Kidney capillary endothelial cell (primary cell): ENCODE results near the gene RBM33.

Source experiments
- DNase-seq: peaks from one replicate; pipeline ENCODE4 v3.0.0-alpha.2; 2018; ENCODE audit warnings: low spot score

The RBM33 gene

DNA sequence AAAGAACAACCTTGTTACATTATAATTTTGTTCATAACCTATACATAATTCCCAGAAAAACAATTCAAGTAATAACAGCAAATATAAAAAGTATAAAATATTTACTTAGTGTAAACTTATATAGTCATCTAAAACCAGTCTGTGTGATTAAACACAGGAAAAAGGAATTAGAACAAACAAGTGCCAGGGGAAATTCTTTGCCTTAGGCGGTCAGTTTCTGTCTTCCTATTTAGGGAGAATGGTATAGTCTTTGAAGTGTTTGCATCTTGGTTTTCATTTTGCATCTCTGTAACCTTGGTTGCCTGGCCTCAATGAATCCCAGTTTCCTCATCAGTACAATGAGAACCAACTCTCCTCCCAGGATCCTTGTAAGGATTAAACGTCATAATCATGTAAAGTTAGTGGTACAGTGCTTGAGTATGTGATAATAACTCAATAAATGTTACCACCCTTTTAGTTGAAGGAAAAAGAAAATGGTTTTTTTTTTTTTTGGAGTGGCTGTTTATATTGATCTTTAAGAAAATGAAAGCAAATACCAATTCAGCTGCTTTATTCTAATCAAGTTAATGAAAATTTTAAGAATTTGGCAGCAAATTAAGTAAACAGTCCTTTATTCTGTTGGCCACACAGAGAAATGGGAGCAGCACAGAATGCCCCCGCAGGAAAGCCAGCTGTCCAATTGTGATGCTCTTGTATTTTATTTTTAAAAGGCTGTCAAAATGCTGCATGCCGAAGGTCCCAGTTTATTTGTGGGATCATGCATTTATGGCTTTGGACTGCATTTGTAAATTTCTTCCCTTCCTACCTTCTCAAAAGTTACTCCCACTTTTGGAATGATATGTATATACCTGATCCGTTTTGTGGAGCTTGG lies 106.0 kb downstream of the RBM33 start:
- no peak for DNase-seq

DNA sequence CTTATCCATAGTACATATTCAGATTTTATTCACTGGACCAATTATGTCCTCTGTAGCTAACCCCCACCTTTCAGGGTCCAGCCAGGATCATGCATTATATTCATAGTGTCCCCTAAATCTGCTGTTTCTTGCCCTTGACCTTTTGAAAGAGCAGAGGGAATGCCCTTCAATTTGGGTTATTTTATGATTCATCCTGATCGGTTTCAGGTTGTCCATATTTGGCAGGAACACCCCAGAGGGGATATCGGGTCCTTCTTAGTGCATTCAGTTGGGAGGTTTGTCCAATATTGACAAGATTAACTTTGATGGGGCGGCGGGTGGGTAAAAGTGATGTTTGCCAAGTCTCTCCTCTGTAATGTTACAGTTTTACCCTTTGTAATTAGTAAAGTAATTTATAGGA lies 106.9 kb downstream of the RBM33 start:
- no peak for DNase-seq

DNA sequence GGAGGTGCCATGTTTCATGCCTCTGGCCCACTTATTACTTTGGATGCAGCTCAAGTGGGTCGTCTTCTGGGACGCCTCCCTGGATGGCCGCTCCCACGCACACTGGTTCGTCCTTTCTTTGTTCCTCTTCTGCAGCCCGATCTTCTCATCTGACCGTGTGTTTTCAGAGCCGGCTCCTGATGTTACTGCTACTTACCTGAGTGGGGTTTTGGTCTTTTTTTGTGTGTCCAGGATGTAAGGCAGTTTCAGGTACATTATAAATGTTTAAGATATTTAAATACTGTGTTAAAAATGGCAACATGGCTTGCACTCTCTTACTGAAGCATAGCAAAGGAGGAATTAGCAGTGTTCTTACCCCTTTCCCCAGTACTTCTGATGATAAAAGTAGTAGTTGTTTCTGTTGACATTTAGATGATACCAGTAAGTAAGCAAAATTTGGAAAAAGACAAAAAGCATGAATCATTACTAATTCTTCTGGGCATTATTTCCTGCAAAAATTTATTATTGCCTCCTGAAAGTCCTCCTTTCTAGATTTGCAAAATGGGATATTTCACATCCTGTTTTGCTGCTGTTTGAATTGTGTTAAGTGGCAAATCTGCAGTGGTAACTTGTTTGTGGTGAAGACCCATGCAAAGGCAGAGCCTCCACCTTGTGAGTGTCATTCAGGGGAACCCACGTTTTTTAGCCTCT lies 108.4 kb downstream of the RBM33 start:
- no peak for DNase-seq

DNA sequence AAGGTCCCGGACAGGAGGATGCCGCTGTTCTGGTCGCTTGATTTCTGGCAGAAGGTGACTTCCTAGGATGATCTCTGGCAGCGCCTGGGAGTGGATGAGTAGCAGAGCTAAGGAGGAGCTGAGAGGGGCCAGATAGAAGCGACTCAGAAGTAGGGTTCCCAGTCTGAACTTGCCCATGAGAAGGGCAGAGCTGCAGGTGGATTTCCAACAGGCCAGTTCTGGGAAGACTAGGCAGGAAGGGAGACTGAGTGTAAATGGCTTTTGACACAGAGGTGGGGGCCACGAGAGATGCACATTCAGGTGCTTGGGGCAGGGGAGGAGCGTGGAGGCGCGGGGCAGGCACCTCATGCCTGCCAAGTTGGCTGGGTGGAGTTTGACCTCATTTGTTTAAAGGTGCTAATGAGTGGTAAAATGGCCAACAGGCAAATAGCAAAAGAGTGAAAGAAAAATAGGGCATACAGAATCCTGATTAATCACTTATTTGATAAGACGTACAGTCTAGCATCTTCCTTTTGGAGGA lies 109.0 kb downstream of the RBM33 start:
- no peak for DNase-seq

DNA sequence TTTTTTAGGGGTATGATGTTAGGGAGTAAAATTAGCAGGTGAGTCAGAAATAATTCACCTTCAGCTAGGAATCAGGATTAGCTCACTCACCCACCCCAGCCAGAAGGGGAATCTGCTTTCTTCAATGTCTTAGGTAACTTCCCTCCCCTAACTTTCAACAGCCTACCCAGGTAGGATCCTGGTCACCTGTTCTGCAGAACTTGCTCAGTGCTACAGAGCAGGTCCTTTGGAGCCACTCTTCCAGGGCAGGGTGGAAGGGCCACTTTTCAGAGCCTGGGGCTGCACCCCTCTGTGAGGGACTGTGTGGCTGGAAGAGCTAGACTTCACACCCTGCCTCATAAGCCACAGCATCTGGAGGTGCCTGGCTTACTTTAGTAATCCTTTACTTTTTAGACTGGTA lies 109.7 kb downstream of the RBM33 start:
- no peak for DNase-seq

DNA sequence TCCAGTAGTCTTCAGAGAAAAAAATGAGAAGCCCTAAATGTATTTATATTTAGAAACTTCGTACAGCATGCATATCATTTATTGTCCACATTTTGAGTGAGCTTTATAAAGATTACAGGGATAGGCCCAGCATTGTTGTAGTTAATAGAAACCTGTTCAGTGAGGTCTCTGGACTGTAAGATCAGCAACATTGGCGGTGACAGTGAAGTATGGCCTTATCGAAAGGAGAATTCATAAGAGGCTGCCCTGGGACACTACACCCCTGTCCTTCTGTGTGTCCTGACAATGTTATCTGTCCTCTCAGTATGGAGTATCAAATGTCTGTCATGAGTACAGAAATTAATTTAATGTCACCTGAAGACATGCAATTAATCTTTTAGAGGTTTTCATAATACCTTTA lies 110.6 kb downstream of the RBM33 start:
- no peak for DNase-seq

DNA sequence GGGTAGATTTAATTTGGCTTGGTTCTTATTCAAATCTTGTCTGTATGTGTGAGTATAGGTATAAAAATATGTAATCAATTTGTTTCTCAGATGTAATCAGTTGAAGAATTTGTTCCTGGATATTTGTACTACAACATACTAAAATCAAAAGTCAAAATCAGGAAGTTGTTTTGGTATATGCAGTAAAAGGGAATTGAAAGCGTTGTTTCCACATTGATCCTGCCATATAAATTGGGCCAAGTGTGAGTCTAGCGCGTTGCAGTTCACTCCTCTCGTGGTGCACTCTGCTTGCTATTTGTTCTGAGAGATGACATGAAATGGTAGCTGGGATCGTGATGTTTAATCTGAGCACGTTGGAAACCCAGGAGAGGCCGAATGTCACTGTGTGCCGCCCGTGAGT lies 111.9 kb downstream of the RBM33 start:
- no peak for DNase-seq

DNA sequence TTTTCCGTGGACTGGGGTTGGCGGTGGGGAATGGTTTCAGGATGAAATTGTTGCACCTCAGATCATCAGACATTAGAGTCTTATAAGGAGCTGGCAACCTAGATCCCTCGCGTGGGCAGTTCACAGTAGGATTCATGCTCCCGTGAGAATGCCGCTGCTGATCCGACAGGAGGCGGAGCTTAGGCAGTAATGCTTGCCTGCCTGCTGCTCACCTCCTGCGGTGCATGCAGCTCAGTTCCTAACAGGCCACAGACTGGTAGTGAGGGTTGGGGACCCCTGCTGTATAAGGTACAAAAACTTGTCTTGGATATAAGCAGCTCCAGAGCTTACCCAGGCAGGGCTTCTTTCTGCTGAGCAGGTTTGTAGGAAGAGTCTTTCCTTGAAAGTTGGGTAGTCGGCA lies 113.9 kb downstream of the RBM33 start:
- no peak for DNase-seq

DNA sequence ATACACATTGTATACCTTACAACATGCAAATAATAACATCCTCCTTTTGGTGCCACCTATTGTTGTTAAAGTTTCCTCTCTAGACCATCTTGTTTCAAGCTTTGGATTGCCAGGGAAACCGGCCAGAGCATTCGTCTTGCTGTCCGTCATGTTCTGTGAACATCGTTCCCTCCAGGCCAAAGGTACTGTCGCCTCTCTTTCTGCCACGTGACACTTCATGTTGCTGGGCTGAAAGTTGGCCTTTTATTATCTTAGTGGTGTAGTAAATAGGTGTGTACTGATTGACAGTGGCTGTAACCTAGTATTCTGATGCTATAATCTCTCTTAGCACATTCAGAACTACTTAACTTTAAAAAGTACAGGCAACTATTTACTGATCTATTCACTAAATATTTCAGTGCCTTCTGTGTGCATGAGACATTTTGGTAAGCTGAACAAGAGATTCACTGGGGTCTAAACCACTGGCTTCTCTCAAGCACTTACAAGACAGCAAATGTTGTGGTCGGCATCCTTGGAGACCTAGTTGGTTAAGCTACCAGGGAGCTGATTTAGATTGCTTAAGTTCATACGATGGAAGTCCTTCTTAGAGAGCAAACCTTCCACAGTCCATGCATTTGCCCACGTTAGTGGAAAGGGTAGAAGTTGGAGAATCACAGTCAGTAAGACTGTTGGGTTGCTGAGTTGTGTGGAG lies 115.4 kb downstream of the RBM33 start:
- no peak for DNase-seq

DNA sequence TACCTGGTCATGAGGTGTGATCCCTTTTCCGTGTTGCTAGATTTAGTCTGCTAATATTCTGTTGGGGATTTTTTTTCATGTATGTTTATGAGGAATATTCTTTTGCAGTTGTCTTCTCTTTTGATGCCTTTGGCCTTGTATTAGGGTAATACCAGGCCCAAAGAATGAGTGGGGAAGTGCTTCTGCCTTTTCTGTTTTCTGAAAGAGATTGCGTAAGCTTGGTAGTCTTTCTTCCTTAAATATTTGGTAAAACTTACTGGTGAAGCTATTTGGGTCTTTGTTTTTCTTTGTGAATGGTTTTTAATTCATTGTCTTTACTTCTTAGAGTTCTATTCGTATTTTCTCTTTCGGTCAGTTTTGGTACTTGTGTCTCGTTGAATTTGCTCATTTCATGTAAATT lies 116.7 kb downstream of the RBM33 start:
- DNase-seq, result no peak

DNA sequence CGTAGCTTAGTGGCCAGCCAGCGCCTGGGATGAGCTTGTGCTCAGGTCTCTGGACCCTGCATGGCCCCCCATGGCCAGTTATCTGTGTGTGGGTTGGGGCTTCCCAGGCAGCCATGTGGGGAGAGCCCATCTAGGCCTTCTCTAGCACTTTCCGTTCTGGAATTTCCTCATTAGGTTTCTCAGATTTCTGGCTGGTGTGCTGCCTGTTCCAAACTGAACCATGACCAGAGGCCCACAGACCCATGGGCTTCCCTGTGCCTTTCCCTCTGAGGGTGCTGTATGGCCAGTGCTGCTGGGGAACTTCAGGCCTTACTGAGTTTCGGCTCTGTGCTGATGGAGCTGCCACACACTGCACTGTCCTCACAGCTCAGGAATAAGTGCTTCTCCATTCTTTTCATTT lies 117.6 kb downstream of the RBM33 start:
- no peak for DNase-seq

DNA sequence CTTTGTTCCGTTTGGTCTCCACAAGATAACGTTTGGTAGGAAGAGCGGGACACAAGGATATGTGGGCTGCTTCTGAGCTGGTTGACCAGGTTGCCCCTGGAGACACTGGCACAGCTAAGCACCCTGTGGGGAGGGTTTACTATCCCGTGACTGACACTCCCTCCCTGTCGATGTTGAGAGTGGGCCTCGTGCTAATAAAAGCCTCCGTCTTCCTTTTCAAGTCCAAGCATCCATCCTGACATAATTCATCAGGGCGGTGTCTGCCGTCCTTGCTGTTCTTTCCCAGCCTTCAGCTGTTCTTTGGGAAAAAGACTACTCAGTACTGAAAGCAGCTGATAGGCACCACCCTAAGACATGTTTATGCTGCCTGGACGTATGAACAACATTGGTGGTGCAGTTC lies 118.2 kb downstream of the RBM33 start:
- no peak for DNase-seq

DNA sequence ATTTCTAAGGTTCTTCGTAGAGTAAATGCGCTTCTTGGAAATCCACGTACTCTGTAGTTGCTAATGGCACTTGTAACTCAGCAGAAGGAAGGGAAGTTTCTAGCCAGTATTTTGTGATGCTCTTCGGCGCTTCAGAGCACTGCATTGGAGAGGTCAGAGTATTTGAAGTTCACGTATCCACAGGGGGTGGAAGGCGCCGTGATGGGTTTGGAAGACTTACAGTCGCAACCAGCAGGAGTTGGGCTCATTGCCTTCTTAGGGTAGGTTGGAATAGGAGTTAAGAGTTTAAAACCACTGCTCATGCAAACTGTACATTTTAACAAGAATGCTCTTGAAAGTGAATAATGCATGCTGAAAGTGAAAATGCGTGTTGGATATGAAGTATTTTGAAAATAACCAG lies 118.7 kb downstream of the RBM33 start:
- DNase-seq, result no peak

DNA sequence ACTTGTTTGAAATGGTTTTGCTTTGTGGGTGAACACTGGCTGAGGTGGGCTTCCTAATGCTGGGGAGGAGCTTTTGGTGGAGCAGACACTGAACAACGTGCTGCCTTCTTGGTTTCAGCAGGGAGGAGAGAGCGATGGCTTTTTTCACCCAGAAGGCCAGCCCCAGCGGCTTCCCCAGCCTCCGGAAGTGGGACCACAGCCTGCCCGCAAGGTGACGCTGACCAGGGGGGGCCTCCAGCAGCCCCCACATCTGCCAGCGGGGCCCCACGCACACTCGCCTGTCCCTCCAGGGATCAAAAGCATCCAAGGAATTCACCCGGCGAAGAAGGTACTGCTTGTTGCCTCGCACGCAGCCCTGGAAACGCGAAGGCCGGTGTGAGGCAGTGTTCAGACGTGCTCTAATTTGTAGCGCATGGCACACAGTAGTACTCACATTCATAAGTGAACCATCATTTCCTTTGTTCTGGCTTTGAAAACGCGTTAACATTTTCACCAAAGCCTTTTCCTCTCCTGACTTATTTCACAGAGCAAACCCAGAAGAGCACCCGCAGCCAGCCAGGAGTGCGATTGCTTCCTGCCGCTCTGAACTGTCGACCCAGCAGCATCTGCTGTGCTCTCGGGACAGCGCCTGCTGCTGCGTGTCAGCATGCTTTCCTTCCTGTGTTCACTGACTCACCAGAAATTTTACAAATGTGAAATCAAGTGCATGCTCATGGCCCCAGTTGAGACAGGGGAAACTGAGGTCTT lies 119.4 kb downstream of the RBM33 start:
- peak; percentile 95 for DNase-seq

DNA sequence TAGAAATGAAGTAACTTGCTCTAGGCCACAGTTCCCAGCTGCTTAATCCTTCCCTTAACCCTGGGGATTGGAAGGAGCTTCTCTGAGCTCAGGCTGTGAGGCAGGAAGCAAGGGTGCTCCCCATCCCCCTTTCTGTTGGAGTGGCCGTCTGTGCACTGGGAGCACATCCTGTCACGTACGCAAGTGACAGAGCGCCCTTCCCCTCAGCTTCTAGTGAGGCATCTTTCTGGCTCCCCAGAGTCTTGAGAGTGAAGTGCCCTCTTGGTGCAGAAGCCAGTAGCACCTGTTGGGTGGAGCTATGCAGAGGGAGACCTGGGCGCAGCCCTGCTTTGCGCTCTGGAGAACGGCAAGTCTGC lies 120.0 kb downstream of the RBM33 start:
- DNase-seq, result peak; percentile 68

DNA sequence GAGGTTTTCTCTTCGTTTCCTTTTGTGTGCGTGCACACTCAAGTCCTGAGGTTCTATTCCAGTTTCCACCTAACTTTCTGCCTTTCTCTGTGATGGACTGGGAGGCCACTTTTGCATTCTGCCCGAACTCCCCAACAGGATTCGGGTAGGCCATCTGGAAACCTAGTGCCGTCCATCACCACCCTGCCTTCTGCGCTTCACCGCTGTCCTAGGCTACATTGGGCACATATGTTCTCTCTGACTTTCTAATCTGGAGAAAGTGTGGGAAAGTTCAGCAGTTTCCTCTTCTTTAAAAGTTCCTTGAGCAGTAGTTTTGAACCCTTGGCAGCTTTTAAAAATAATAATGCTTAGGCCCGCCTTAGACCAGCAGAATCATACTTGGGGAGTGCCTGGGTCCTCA lies 121.0 kb downstream of the RBM33 start:
- no peak for DNase-seq

DNA sequence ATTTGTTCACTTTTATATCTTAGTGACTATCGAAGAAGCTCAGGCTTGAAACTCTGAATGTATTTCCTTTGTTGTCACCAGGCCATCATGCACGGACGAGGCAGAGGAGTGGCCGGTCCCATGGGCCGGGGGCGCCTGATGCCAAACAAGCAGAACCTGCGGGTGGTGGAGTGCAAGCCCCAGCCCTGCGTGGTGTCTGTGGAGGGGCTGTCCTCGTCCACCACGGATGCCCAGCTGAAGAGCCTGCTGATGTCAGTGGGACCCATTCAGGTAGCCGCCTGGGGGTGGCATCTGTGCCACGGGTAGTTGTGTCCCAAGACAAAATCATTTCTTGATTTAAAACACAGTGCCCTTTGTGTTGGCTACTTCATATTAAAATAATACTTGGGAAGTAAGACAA lies 121.9 kb downstream of the RBM33 start:
- no peak for DNase-seq

DNA sequence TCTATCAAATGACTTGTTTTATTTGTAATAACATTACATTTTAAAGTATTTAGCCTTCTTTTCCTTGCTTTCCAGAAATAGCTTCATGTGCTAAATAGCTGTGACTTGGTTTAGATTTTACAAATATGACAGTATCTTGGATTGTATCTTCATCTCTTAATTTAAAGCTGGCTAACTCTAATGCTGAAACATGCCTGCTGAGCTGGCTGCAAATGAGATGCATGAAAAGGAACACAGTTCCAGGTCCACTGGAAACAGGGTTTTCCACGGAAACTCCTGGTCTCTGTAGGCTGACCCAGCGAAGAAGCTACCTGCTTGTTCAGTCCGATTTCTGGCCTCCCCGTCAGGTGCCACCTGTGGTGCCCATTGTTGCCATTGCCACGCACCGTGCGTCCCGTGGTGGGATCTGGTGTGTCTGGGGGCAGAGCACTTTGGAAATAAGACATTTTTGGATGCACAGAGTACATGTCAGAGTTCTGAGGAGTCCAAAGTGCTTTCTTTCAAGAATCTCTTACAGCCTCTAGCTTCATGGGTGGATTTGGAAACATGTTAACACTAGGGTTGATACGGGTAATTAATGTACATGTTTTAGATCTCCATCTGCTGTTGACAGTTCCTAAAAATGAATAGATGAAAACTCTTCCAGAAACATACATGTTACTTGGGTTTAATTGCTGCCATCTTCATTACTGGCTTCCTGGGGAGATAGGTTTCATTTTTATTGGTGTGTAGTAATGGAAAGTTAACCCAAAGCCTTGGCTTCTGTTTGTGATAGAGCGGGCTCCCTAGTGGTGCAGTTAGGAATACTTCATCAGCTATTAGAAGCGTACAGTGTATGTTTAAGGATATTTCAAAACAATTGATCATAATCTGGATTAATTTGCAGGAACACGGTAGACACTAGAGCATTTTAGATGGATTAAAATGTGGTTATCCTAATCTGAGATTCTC lies 122.8 kb downstream of the RBM33 start:
- no peak for DNase-seq

DNA sequence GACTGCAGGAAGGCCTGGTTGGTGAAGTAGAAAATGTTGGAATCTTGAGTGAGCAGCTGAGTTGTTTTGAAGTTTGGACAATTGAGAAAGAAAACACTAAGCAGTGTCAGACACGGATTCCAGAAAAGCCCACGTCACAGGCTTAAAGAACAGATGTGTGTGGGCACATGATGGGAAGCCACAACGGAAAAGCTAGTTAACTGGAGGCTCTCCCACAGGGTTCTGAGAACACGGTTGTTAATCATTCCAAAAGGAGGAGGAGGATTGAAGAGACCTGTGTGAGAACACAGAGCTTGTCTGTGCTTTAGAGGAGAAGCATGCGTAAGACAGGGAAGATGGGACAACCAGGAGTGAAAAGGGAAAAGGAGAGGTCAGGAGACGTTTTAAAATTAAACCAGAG lies 125.2 kb downstream of the RBM33 start:
- no peak for DNase-seq

DNA sequence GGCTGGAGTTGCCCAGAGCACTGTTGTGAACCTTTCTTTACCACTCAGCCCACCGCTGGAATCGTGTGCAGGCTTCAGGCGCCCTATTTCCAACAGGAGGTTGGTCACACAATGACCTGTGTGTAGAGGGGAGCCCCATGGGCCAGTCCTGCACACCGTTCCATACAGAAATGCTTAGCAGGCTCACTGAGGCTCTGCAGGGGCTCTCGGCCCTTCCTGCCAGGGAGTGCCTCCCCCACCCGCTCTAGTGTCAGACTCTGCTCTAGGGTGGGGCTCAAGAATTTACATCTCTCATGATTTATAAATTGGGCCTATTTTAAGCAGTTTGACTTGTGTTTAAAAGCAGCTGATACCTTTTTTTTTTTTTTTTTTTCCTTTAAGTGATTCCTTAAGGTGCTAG lies 125.8 kb downstream of the RBM33 start:
- DNase-seq, result no peak

DNA sequence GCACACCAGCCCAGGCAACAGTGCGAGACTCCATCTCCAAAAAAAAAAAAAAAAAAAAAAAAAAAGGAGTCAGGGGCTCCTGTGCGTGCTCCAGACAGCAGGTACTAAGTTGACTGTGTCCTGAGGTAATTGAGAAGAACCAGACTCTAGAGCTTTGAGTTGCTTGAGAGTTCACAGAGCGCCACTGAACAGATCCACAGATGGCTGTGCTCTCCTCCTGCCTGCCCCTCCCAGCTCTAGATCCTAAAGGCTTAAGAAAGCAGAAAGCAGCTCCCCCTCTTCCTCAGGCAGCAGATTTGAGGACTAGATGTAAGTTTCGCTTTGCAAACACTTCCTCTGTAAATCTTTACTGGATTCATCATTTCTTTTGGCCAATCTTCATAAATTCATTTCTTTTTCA lies 129.1 kb downstream of the RBM33 start:
- DNase-seq, result no peak
